ENCODE measurements around the gene UBE2G1. TPM values are rescaled to one million over a fixed set of nuclear protein-coding genes. Genes with fewer than 3 reads are reported as not detected.

Gene UBE2G1
- 65.1 and 78.5 TPM in 2 replicates for total RNA-seq (2022)
- percentile 81 among the genes with signal in this experiment for Bru-seq, nascent RNA
- BruChase-seq, experiment 1, labeled RNA remaining after a 6-hour chase = percentile 83 among the genes with signal in this experiment
- BruChase-seq, experiment 2, labeled RNA remaining after a 2-hour chase = percentile 80 among the genes with signal in this experiment
- long read RNA-seq, transcript UBE2G1-203 (5 exons, 984 nt) = minor isoform, 16 of 173 reads
- long read RNA-seq, transcript UBE2G1-201 (6 exons, 3,974 nt) = major isoform, 136 of 173 reads
- long read RNA-seq, partial matches to known transcripts = 6 of 173 reads
- long read RNA-seq, other reads (novel, unspliced or antisense) = 13 of 173 reads

DNA sequence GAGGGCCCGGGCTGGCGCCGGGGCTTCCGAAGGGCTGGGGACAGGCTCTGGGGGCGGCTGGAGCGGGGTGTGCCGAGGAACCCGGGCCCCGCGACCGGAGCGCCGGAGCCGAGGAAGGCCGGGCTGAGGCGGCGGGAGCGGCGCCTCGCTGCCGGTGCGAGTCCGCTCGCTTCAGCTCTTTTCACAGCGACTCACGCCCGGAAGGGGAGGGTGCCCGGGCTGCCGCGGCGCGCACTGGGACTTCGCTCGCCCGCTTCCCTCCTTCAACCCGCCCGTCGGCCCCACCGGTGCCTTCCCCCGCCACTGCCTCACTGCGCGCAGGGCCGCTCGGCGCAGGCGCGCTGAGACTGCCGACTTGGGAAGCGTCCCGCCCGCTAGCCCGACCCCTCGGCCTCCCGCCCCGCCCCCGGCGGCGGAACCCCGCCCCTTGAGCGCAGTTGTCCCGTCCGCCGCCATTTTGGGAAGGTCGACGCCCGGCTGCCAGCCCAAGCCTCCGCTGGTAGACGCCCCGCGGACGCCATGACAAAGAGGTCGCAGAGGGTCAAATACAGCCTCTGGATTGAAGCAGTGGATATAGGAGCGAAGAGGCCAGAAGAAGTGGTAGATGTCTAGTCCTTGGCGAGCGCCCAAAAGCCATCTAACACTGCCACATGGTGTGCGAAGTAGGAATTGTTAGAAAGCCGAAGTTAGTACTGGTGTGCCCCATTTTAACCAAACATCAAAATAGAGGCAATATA lies at the start of gene UBE2G1:
TSS of gene UBE2G1 (minus strand) at position 349 of the 737 bp plus-strand sequence. CDS start 359 bp downstream, outside the sequence.
- Mint-ChIP-seq H3K27me3 (ENCODE audit: insufficient read depth, unreplicated experiment) (no peaks in the 10 kb centered on the region), H3K9me3 (ENCODE audit: unreplicated experiment) (no peaks in the 10 kb centered on the region), H3K4me3 (ENCODE audit: unreplicated experiment) (peak within 1 kb of the TSS; percentile 80), H3K27ac (ENCODE audit: low read depth, unreplicated experiment) (peak within 1 kb of the TSS; percentile 87), H3K36me3 (ENCODE audit: insufficient read depth, unreplicated experiment) (peaks cover 11% of the 10 kb centered on the region), H3K4me1 (ENCODE audit: insufficient read depth, unreplicated experiment) (peaks cover 12% of the 10 kb centered on the region)
- TF ChIP-seq CTCF (IDR thresholded peaks at IDR 0.05; ENCODE audit: unreplicated experiment) = peak; percentile 31
- POLR2A ChIA-PET = interaction anchor here (0.7 to 2.3 kb wide), 15 partner anchors 12 to 476 kb away, joined by 3 to 8 read pairs (median 4); partner anchors contain the start of gene ANKFY1
- peak; percentile 95 for DNase-seq (ENCODE audit: unreplicated experiment)
- no TSS peak for BruUV-seq (replicated peaks)
- CTCF ChIA-PET = interaction anchor here (0.6 to 0.8 kb wide), 3 partner anchors 77 to 106 kb away, joined by 3 to 4 read pairs (median 4); no protein-coding TSS in a partner anchor
- intact Hi-C loops (cut with micrococcal nuclease) = loop anchor here (1.0 to 10.0 kb wide), 5 partner anchors 62 to 224 kb away; partner anchors contain the start of genes ANKFY1, CYB5D2 and ZZEF1

GRCh38 chr17:4412933-4413831 lies 46.7 kb upstream of the UBE2G1 start:
- Mint-ChIP-seq H3K9me3 (ENCODE audit: unreplicated experiment) (no peaks in the 10 kb centered on the region), H3K27me3 (ENCODE audit: insufficient read depth, unreplicated experiment) (no peaks in the 10 kb centered on the region), H3K36me3 (ENCODE audit: insufficient read depth, unreplicated experiment) (no peaks in the 10 kb centered on the region), H3K4me1 (ENCODE audit: insufficient read depth, unreplicated experiment) (peaks cover 9% of the 10 kb centered on the region), H3K4me3 (ENCODE audit: unreplicated experiment) (no peak overlapping the region), H3K27ac (ENCODE audit: low read depth, unreplicated experiment) (no peak overlapping the region)
- BruUV-seq (replicated peaks) = no TSS peak
- peak; percentile 83 for DNase-seq (ENCODE audit: unreplicated experiment)
- TF ChIP-seq CTCF (IDR thresholded peaks at IDR 0.05; ENCODE audit: unreplicated experiment) = peak; percentile 90
- CTCF ChIA-PET = interaction anchor here (0.5 to 1.9 kb wide), 12 partner anchors 10 to 243 kb away, joined by 3 to 12 read pairs (median 4); no protein-coding TSS in a partner anchor
- POLR2A ChIA-PET = interaction anchor here (0.6 to 2.2 kb wide), 2 partner anchors 198 to 213 kb away, joined by 6 read pairs; no protein-coding TSS in a partner anchor
- intact Hi-C loops (cut with micrococcal nuclease) = loop anchor here (1.0 to 2.0 kb wide), 3 partner anchors 198 to 500 kb away; no protein-coding TSS in a partner anchor

GRCh38 chr17:4411201-4411600 lies 44.7 kb upstream of the UBE2G1 start:
- H3K4me3 Mint-ChIP-seq (ENCODE audit: unreplicated experiment) = no peak overlapping the region
- H3K36me3 Mint-ChIP-seq (ENCODE audit: insufficient read depth, unreplicated experiment) = no peaks in the 10 kb centered on the region
- TF ChIP-seq CTCF (IDR thresholded peaks at IDR 0.05; ENCODE audit: unreplicated experiment) = no peak
- no peaks in the 10 kb centered on the region for H3K9me3 Mint-ChIP-seq (ENCODE audit: unreplicated experiment)
- H3K27ac Mint-ChIP-seq (ENCODE audit: low read depth, unreplicated experiment) = no peak overlapping the region
- H3K27me3 Mint-ChIP-seq (ENCODE audit: insufficient read depth, unreplicated experiment) = no peaks in the 10 kb centered on the region
- CTCF ChIA-PET = interaction anchor here (0.6 to 2.2 kb wide), 12 partner anchors 10 to 497 kb away, joined by 3 to 19 read pairs (median 4); no protein-coding TSS in a partner anchor
- POLR2A ChIA-PET = interaction anchor here (0.6 kb wide), 1 partner anchor 257 kb away, joined by 4 read pairs; no protein-coding TSS in a partner anchor
- intact Hi-C loops (cut with micrococcal nuclease) = no loop called here
- no peak for DNase-seq (ENCODE audit: unreplicated experiment)
- peaks cover 9% of the 10 kb centered on the region for H3K4me1 Mint-ChIP-seq (ENCODE audit: insufficient read depth, unreplicated experiment)
- BruUV-seq (replicated peaks) = no TSS peak
